HFFc6 (cell line): ENCODE measurements around the gene RNPEPL1. TPM values are rescaled to one million over a fixed set of nuclear protein-coding genes. Genes with fewer than 3 reads are reported as not detected.

Experiments
- DNase-seq: peaks from one replicate; pipeline ENCODE4 v3.0.0-alpha.2; 2018
- H3K27ac Mint-ChIP-seq: 2 replicates; pipeline ENCODE4 v1.8.0; 2020; ENCODE audit warnings: mild to moderate bottlenecking, mixed read lengths
- H3K27me3 Mint-ChIP-seq: 2 replicates; pipeline ENCODE4 v1.8.0; 2021; ENCODE audit warnings: mild to moderate bottlenecking, moderate library complexity, mixed read lengths; ENCODE audit not compliant: insufficient read depth
- H3K36me3 Mint-ChIP-seq: 2 replicates; pipeline ENCODE4 v1.8.0; 2021; ENCODE audit warnings: low read depth, mixed read lengths
- H3K4me1 Mint-ChIP-seq: 2 replicates; pipeline ENCODE4 v1.8.0; 2020; ENCODE audit warnings: low read depth, mixed read lengths
- H3K4me3 Mint-ChIP-seq: 2 replicates; pipeline ENCODE4 v1.8.0; 2020; ENCODE audit warnings: mild to moderate bottlenecking, moderate library complexity, mixed read lengths
- H3K9me3 Mint-ChIP-seq: 2 replicates; pipeline ENCODE4 v1.8.0; 2020; ENCODE audit warnings: mild to moderate bottlenecking, mixed read lengths
- CTCF ChIP-seq: fragments of 200-600 bp; sonication (generic); IDR thresholded peaks from 2 replicates; pipeline ENCODE4 v1.5.0; 2021; ENCODE audit warnings: antibody characterized with exemption, mild to moderate bottlenecking
- total RNA-seq, 6 experiments: library from RNA; stranded (reverse); fragmentation: NEBNext Ultra II Directional; extraction: Animal tissue kit (Norgen Biotek cat#: 25700); gene quantifications; 2 replicates in 1 of 6; 3 replicates in 5 of 6; pipeline ENCODE4 v1.2.3, GENCODE V29; 2021

RNPEPL1 gene
- total RNA-seq, 6 experiments from 2014 or later: 36.9 to 48.5 (median 43.3) TPM

- Mint-ChIP-seq H3K4me1 (peaks cover 1% of the 10 kb centered on the region; the same call in 1 of the 2 replicates), H3K27me3 (no peaks in the 10 kb centered on the region; the same call in 1 of the 2 replicates), H3K9me3 (0 out of 2 replicates have a peak, but pooled peaks cover 3% of the 10 kb centered on the region), H3K27ac (no peak overlapping the region), H3K36me3 (no peaks in the 10 kb centered on the region), H3K4me3 (no peak overlapping the region)
- no peak for DNase-seq
- TF ChIP-seq CTCF: no peak
These were observed 58.4 kb downstream of the RNPEPL1 start for GRCh38 chr2:240626531-240627300.

GRCh38 chr2:240627736-240628506 lies 59.6 kb downstream of the RNPEPL1 start:
- Mint-ChIP-seq H3K36me3 (peaks cover 2% of the 10 kb centered on the region; the same call in 1 of the 2 replicates), H3K27me3 (no peaks in the 10 kb centered on the region; the same call in 1 of the 2 replicates), H3K4me1 (no peaks in the 10 kb centered on the region; the same call in 1 of the 2 replicates), H3K4me3 (no peak overlapping the region), H3K27ac (no peak overlapping the region), H3K9me3 (peaks cover 15% of the 10 kb centered on the region)
- no peak for DNase-seq
- no peak for TF ChIP-seq CTCF

GRCh38 chr2:240628507-240628807 lies 60.2 kb downstream of the RNPEPL1 start:
- H3K27me3 Mint-ChIP-seq: no peaks in the 10 kb centered on the region; the same call in 1 of the 2 replicates
- no peak overlapping the region for H3K27ac Mint-ChIP-seq
- H3K4me3 Mint-ChIP-seq: no peak overlapping the region
- TF ChIP-seq CTCF: no peak
- H3K4me1 Mint-ChIP-seq: no peaks in the 10 kb centered on the region; the same call in 1 of the 2 replicates
- peaks cover 20% of the 10 kb centered on the region for H3K9me3 Mint-ChIP-seq
- peaks cover 8% of the 10 kb centered on the region for H3K36me3 Mint-ChIP-seq
- no peak for DNase-seq

- Mint-ChIP-seq H3K27me3 (no peaks in the 10 kb centered on the region; the same call in 1 of the 2 replicates), H3K4me3 (no peak overlapping the region), H3K27ac (no peak overlapping the region), H3K36me3 (peaks cover 11% of the 10 kb centered on the region), H3K4me1 (no peaks in the 10 kb centered on the region; the same call in 1 of the 2 replicates), H3K9me3 (peaks cover 26% of the 10 kb centered on the region)
- DNase-seq: no peak
- TF ChIP-seq CTCF: no peak
These were observed 60.7 kb downstream of the RNPEPL1 start for GRCh38 chr2:240628808-240629618.

- Mint-ChIP-seq H3K36me3 (peaks cover 11% of the 10 kb centered on the region), H3K27me3 (no peaks in the 10 kb centered on the region; the same call in 1 of the 2 replicates), H3K4me1 (no peaks in the 10 kb centered on the region; the same call in 1 of the 2 replicates), H3K27ac (no peak overlapping the region), H3K4me3 (no peak overlapping the region), H3K9me3 (peaks cover 32% of the 10 kb centered on the region)
- TF ChIP-seq CTCF: no peak
- no peak for DNase-seq
These were observed 61.3 kb downstream of the RNPEPL1 start for GRCh38 chr2:240629619-240629967.
